ENCODE results near the gene C4orf17. TPM values are rescaled to one million over a fixed set of nuclear protein-coding genes. Genes with fewer than 3 reads are reported as not detected.

The C4orf17 gene
- total and polyA plus RNA-seq, 12 donors: not detected

- WGBS, 4 donors: 15 to 47% (median 44%) methylated on average over 2 of the region's 2 CpGs
- DNase-seq: no peak
- Histone ChIP-seq H3K27ac (no peak overlapping the region), H3K36me3 (replicated peaks in 1 of 2) (no peaks in the 10 kb centered on the region), H3K4me3 (no peak overlapping the region), H3K9me3 (replicated peaks in 1 of 3) (no peaks in the 10 kb centered on the region), H3K4me1 (replicated peaks in 1 of 2) (no peaks in the 10 kb centered on the region), H3K27me3 (no peaks in the 10 kb centered on the region)
- TF ChIP-seq POLR2A (IDR thresholded peaks at IDR 0.05) (no peak), CTCF (IDR thresholded peaks at IDR 0.05) (no peak)
- intact Hi-C loops (cut with DNase I): no loop called here
Measured at GRCh38 chr4:99467887-99468286, 42.9 kb upstream of the C4orf17 start.

- no peak for DNase-seq
- 80 to 100% (median 86%) methylated on average over 1 of the region's 1 CpG for WGBS, 4 donors
- intact Hi-C loops (cut with DNase I): no loop called here
Measured at GRCh38 chr4:99468889-99469288, 41.9 kb upstream of the C4orf17 start.

GRCh38 chr4:99471349-99471748, 39.5 kb upstream of the C4orf17 start:
- Histone ChIP-seq H3K4me3 (no peak overlapping the region), H3K27ac (no peak overlapping the region), H3K36me3 (replicated peaks in 1 of 2) (no peaks in the 10 kb centered on the region), H3K4me1 (replicated peaks in 1 of 2) (no peaks in the 10 kb centered on the region), H3K27me3 (no peaks in the 10 kb centered on the region), H3K9me3 (replicated peaks in 1 of 3) (no peaks in the 10 kb centered on the region)
- no peak for DNase-seq
- intact Hi-C loops (cut with DNase I): no loop called here
- TF ChIP-seq POLR2A (IDR thresholded peaks at IDR 0.05): no peak
- no peak for TF ChIP-seq CTCF (IDR thresholded peaks at IDR 0.05)

More at GRCh38 chr4:99468889-99469288, 41.9 kb upstream of the C4orf17 start:
- Histone ChIP-seq H3K36me3 (replicated peaks in 1 of 2) (no peaks in the 10 kb centered on the region), H3K9me3 (replicated peaks in 1 of 3) (no peaks in the 10 kb centered on the region), H3K4me3 (no peak overlapping the region), H3K27me3 (no peaks in the 10 kb centered on the region), H3K4me1 (replicated peaks in 1 of 2) (no peaks in the 10 kb centered on the region), H3K27ac (no peak overlapping the region)
- TF ChIP-seq CTCF (IDR thresholded peaks at IDR 0.05) (no peak), POLR2A (IDR thresholded peaks at IDR 0.05) (no peak)

GRCh38 chr4:99471896-99472295, 38.9 kb upstream of the C4orf17 start:
- Histone ChIP-seq H3K36me3 (replicated peaks in 1 of 2) (no peaks in the 10 kb centered on the region), H3K27ac (no peak overlapping the region), H3K4me3 (no peak overlapping the region), H3K27me3 (no peaks in the 10 kb centered on the region), H3K4me1 (replicated peaks in 1 of 2) (no peaks in the 10 kb centered on the region), H3K9me3 (replicated peaks in 1 of 3) (no peaks in the 10 kb centered on the region)
- DNase-seq: no peak
- TF ChIP-seq POLR2A (IDR thresholded peaks at IDR 0.05): no peak
- TF ChIP-seq CTCF (IDR thresholded peaks at IDR 0.05): no peak
- intact Hi-C loops (cut with DNase I): no loop called here
- 22 to 47% (median 35%) methylated on average over 1 of the region's 1 CpG for WGBS, 4 donors
